Fibroblast of villous mesenchyme (primary cell): ENCODE results near the gene CCDC93. TPM values are rescaled to one million over a fixed set of nuclear protein-coding genes. Genes with fewer than 3 reads are reported as not detected.

Source experiments
- DNase-seq: peaks from one replicate; pipeline ENCODE4 v3.0.0-alpha.2; 2010; ENCODE audit warnings: low read depth
- H3K4me3 ChIP-seq: 2 replicates; pipeline ENCODE4 v1.5.1; 2011; ENCODE audit warnings: low read depth, mild to moderate bottlenecking, low read length
- CTCF ChIP-seq: IDR thresholded peaks from 2 replicates; pipeline ENCODE4 v1.5.1; 2012; ENCODE audit warnings: low read depth, mild to moderate bottlenecking, low read length; ENCODE audit not compliant: insufficient read depth
- small RNA-seq: library from RNA; depleted of rRNA; stranded (forward); fragments of <200 nt; gene quantifications from one replicate; pipeline ENCODE3, GENCODE V24; 2012
- total RNA-seq: library from RNA; depleted of rRNA; stranded (reverse); fragments of >200 nt; gene quantifications from 2 replicates; pipeline ENCODE4 v1.2.3, GENCODE V29; 2012

Gene CCDC93
- total RNA-seq, 1 donor = 28.1 TPM

- no peak overlapping the region for H3K4me3 ChIP-seq
- DNase-seq = no peak
- TF ChIP-seq CTCF = no peak
Observed at GRCh38 chr2:117888897-117889296, 125.0 kb downstream of the CCDC93 start.

GRCh38 chr2:117885308-117885707, 128.6 kb downstream of the CCDC93 start:
- no peak for DNase-seq
- H3K4me3 ChIP-seq = no peak overlapping the region

GRCh38 chr2:117879003-117879402, 134.9 kb downstream of the CCDC93 start:
- TF ChIP-seq CTCF = no peak
- DNase-seq = no peak

More at GRCh38 chr2:117885308-117885707, 128.6 kb downstream of the CCDC93 start:
- TF ChIP-seq CTCF = no peak

GRCh38 chr2:117875786-117876185, 138.1 kb downstream of the CCDC93 start:
- no peak for DNase-seq
- no peak for TF ChIP-seq CTCF
- no peak overlapping the region for H3K4me3 ChIP-seq

More at GRCh38 chr2:117879003-117879402, 134.9 kb downstream of the CCDC93 start:
- H3K4me3 ChIP-seq = no peak overlapping the region

Small RNA genes within 50 kb of the gene (small RNA-seq; reads per million reads assigned to genes)
- gene RN7SL111P = not detected

Other genes with a start within 250 kb of the CCDC93 start
- gene DDX18, start 199.4 kb downstream of the CCDC93 start, total RNA-seq = 43.5 and 61.7 TPM in 2 replicates
- gene INSIG2, start 74.4 kb upstream of the CCDC93 start, total RNA-seq = 6.1 and 13.0 TPM in 2 replicates